SU-DHL-6 (cell line): ENCODE results near the gene RAB1A.
A peak's percentile ranks its signal among the peaks of the same experiment; 100 is the strongest.

Source experiments
- H2AFZ ChIP-seq: fragments of 200-600 bp; sonication (generic); 2 replicates; pipeline ENCODE4 v1.6.1; 2014; ENCODE audit warnings: low read depth, mild to moderate bottlenecking, moderate library complexity, mixed read lengths, antibody characterized with exemption, low read length; ENCODE audit not compliant: severe bottlenecking
- H3F3A ChIP-seq: fragments of 200-600 bp; shearing (Covaris generic); 2 replicates; pipeline ENCODE4 v1.6.0; 2016; ENCODE audit warnings: antibody characterized with exemption, mild to moderate bottlenecking; ENCODE audit not compliant: insufficient read depth
- H3K27ac ChIP-seq: fragments of 200-600 bp; sonication (generic); 2 replicates; pipeline ENCODE4 v1.5.1; 2016; ENCODE audit warnings: low read depth, mild to moderate bottlenecking, low read length, moderate library complexity, mixed read lengths
- H3K27me3 ChIP-seq: fragments of 200-600 bp; sonication (generic), shearing (Covaris generic); 2 replicates; pipeline ENCODE4 v1.6.0; 2014; ENCODE audit warnings: mild to moderate bottlenecking, low read length
- H3K36me3 ChIP-seq: fragments of 200-600 bp; sonication (generic); 2 replicates; pipeline ENCODE4 v1.6.1; 2014; ENCODE audit warnings: mild to moderate bottlenecking, low read length, mixed read lengths
- H3K4me2 ChIP-seq: fragments of 300-600, 200-600 bp; shearing (Covaris generic), sonication (generic); 2 replicates; pipeline ENCODE4 v1.6.0; 2014; ENCODE audit warnings: low read length, low read depth, mild to moderate bottlenecking; ENCODE audit not compliant: poor library complexity, severe bottlenecking
- H3K4me3 ChIP-seq: fragments of 200-600 bp; sonication (generic); 2 replicates; pipeline ENCODE4 v1.5.1; 2014; ENCODE audit warnings: antibody characterized with exemption, low read length, mild to moderate bottlenecking, mixed read lengths; ENCODE audit not compliant: insufficient read depth, poor library complexity, severe bottlenecking
- H3K79me2 ChIP-seq: fragments of 200-600 bp; sonication (generic); 2 replicates; pipeline ENCODE4 v1.6.1; 2014; ENCODE audit warnings: mild to moderate bottlenecking, low read length, moderate library complexity; ENCODE audit not compliant: insufficient read depth
- H3K9ac ChIP-seq: fragments of 200-600 bp; sonication (generic); 2 replicates; pipeline ENCODE4 v1.7.0; 2014; ENCODE audit warnings: mild to moderate bottlenecking, low read length
- H3K9me2 ChIP-seq: fragments of 200-600 bp; sonication (generic); replicated peaks from 2 replicates; pipeline ENCODE4 v1.6.1; 2014; ENCODE audit warnings: low read length; ENCODE audit not compliant: insufficient read depth
- H3K9me3 ChIP-seq: fragments of 200-600 bp; sonication (generic); 2 replicates; pipeline ENCODE4 v1.6.1; 2014; ENCODE audit warnings: low read length, mixed read lengths; ENCODE audit not compliant: insufficient read depth
- H4K20me1 ChIP-seq: fragments of 200-600 bp; sonication (generic); 2 replicates; pipeline ENCODE4 v1.6.1; 2014; ENCODE audit warnings: low read depth, mild to moderate bottlenecking, antibody characterized with exemption, low read length, moderate library complexity, mixed read lengths
- CTCF ChIP-seq: fragments of 200-600 bp; sonication (generic); IDR thresholded peaks from one replicate; pipeline ENCODE4 v1.5.1; 2017; ENCODE audit warnings: antibody characterized with exemption, mild to moderate bottlenecking, low read length, moderate library complexity; ENCODE audit not compliant: insufficient read depth, poor library complexity, severe bottlenecking
- EZH2phosphoT487 ChIP-seq: fragments of 200-600 bp; sonication (generic), shearing (Covaris generic); conservative IDR thresholded peaks from 2 replicates; pipeline ENCODE4 v1.6.1; 2018; ENCODE audit warnings: mild to moderate bottlenecking, antibody characterized with exemption, low read length, moderate library complexity, mixed read lengths

The RAB1A gene

GRCh38 chr2:65057391-65058052, 72.4 kb downstream of the RAB1A start:
- Histone ChIP-seq H3K4me3 (no peak overlapping the region), H3K27me3 (no peaks in the 10 kb centered on the region), H3K9ac (peak overlapping the region; percentile 58; the same call in 1 of the 2 replicates), H4K20me1 (no peaks in the 10 kb centered on the region), H3K4me2 (peak overlapping the region; percentile 59), H3K79me2 (no peaks in the 10 kb centered on the region), H3F3A (0 out of 2 replicates have a peak, but pooled peaks cover 10% of the 10 kb centered on the region), H3K9me3 (no peaks in the 10 kb centered on the region), H3K27ac (no peak overlapping the region), H3K9me2 (no peaks in the 10 kb centered on the region), H3K36me3 (no peaks in the 10 kb centered on the region), H2AFZ (peak overlapping the region; percentile 71)
- TF ChIP-seq CTCF (no peak), EZH2phosphoT487 (no peak)

- Histone ChIP-seq H3F3A (0 out of 2 replicates have a peak, but pooled peaks cover 10% of the 10 kb centered on the region), H3K9me3 (no peaks in the 10 kb centered on the region), H2AFZ (peak overlapping the region; percentile 71), H3K9me2 (no peaks in the 10 kb centered on the region), H3K4me2 (peak overlapping the region; percentile 59), H3K27ac (no peak overlapping the region), H3K27me3 (no peaks in the 10 kb centered on the region), H4K20me1 (no peaks in the 10 kb centered on the region), H3K9ac (peak overlapping the region; percentile 58), H3K4me3 (peak overlapping the region; percentile 66), H3K36me3 (no peaks in the 10 kb centered on the region), H3K79me2 (no peaks in the 10 kb centered on the region)
- TF ChIP-seq CTCF (no peak), EZH2phosphoT487 (no peak)
These were observed 72.9 kb downstream of the RAB1A start for GRCh38 chr2:65057054-65057375.

- H3K4me3 ChIP-seq: peak within 1 kb of the TSS; percentile 66
- no peak within 1 kb of the TSS for H3K27ac ChIP-seq
- no peaks in the 10 kb centered on the region for H3K9me3 ChIP-seq
- H3K9ac ChIP-seq: peak within 1 kb of the TSS; percentile 58
- H3K79me2 ChIP-seq: no peaks in the 10 kb centered on the region
- no peaks in the 10 kb centered on the region for H3K27me3 ChIP-seq
- no peaks in the 10 kb centered on the region for H4K20me1 ChIP-seq
- no peaks in the 10 kb centered on the region for H3K9me2 ChIP-seq
- no peaks in the 10 kb centered on the region for H3K36me3 ChIP-seq
- peak within 1 kb of the TSS; percentile 77 for H2AFZ ChIP-seq
- H3K4me2 ChIP-seq: peak within 1 kb of the TSS; percentile 81
- TF ChIP-seq CTCF: no peak
- no peak for TF ChIP-seq EZH2phosphoT487
- H3F3A ChIP-seq: peaks cover 14% of the 10 kb centered on the region; the same call in 1 of the 2 replicates
These were observed 73.5 kb downstream of the RAB1A start, which contains the start of gene CEP68 for GRCh38 chr2:65056215-65057053. TSS of gene CEP68 (plus strand) at chr2:65056416. CDS start at chr2:65069445, 13,029 bp downstream.
